NB4 (cell line): Measurements from ENCODE around the gene ZNF85.

Experiments
- CTCF ChIP-seq: IDR thresholded peaks from one replicate; pipeline ENCODE4 v1.5.1; 2012; ENCODE audit warnings: low read depth, low read length
- MAX ChIP-seq: IDR thresholded peaks from 2 replicates; pipeline ENCODE4 v1.6.1; 2011; ENCODE audit warnings: low read depth, low read length
- MYC ChIP-seq: IDR thresholded peaks from 2 replicates; pipeline ENCODE4 v1.6.1; 2011; ENCODE audit warnings: low read depth, low read length
- POLR2A ChIP-seq: IDR thresholded peaks from 2 replicates; pipeline ENCODE4 v1.6.1; 2011; ENCODE audit warnings: mild to moderate bottlenecking; ENCODE audit not compliant: insufficient read length; ENCODE audit errors: extremely low read depth

GRCh38 chr19:20923077-20923871, at the start of gene ZNF85:
- no peak for TF ChIP-seq CTCF
- no peak for TF ChIP-seq POLR2A
- TF ChIP-seq MYC, result no peak
- TF ChIP-seq MAX, result no peak
